ENCODE measurements around the gene MRAP2.
"Not testable (repeated sequence)": the region's sequence is repeated elsewhere in the genome, so short reads cannot be mapped to it uniquely, and the experiment has no call there.

Gene MRAP2

DNA sequence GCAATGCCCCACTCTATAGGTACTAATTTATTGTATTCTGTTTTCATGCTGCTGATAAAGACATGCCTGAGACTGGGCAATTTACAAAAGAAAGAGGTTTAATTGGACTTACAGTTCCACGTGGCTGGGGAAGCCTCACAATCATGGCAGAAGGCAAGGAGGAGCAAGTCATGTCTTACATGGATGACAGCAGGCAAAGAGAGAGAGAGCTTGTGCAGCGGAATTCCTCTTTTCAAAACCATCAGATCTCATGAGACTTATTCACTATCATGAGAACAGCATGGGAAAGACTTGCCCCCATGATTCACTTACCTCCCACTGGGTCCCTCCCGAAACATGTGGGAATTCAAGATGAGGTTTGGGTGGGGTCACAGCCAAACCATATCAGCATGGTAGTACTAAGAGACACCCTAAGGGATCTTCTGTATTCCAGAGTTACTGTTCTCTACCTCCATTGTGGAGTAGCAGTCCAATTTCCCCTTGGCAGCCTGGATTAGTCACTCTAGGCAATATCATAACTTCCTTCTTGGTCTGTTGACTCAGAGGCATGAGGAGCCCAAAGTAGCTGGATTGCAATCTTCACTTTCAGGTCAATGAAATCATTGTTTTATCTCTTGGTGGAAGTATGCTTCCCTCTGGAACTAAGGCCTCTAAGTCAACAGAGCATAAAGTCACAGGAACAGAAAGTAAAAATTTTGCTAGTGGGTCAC, 71.8 kb downstream of the MRAP2 start:
- H3K4me1 Mint-ChIP-seq (ENCODE audit: low read depth); H3K36me3 Mint-ChIP-seq (ENCODE audit: low read depth); H3K9me3 Mint-ChIP-seq; H3K4me3 Mint-ChIP-seq; DNase-seq (ENCODE audit: low spot score); H3K27me3 Mint-ChIP-seq (ENCODE audit: low read depth); H3K27ac Mint-ChIP-seq: not testable (repeated sequence)

DNA sequence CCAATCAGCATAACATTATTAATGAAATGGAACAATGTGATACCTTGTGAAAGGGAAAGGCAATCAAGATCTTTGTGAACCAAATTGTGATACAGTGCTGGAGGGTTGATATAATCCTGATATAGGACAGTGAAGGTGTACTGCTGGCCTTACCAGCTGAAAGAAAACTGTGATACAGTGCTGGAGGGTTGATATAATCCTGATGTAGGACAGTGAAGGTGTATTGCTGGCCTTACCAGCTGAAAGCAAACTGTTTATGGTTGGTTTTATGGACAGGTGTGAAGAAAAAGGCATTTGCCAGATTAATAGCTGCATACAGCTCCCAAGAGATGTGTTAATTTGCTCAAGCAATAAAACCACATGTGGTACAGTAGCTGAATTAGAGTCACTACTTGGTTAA, 73.9 kb downstream of the MRAP2 start:
- Mint-ChIP-seq H3K27ac (no peak overlapping the region), H3K4me3 (no peak overlapping the region), H3K9me3 (no peaks in the 10 kb centered on the region), H3K36me3 (ENCODE audit: low read depth) (no peaks in the 10 kb centered on the region), H3K4me1 (ENCODE audit: low read depth) (no peaks in the 10 kb centered on the region), H3K27me3 (ENCODE audit: low read depth) (peaks cover 2% of the 10 kb centered on the region)
- no peak for DNase-seq (ENCODE audit: low spot score)

DNA sequence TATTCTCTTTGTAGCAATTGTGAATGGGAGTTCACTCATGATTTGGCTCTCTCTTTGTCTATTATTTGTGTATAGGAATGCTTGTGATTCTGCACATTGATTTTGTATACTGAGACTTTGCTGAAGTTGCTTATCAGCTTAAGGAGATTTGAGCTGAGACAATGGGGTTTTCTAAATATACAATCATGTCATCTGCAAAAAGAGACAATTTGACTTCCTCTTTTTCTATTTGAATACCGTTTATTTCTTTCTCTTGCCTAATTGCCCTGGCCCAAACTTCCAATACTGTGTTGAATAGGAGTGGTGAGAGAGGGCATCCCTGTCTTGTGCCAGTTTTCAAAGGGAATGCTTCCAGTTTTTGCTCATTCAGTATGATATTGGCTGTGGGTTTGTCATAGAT, 77.8 kb downstream of the MRAP2 start:
- not testable (repeated sequence) for H3K27me3 Mint-ChIP-seq (ENCODE audit: low read depth); DNase-seq (ENCODE audit: low spot score); H3K36me3 Mint-ChIP-seq (ENCODE audit: low read depth); H3K4me3 Mint-ChIP-seq; H3K9me3 Mint-ChIP-seq; H3K4me1 Mint-ChIP-seq (ENCODE audit: low read depth); H3K27ac Mint-ChIP-seq

DNA sequence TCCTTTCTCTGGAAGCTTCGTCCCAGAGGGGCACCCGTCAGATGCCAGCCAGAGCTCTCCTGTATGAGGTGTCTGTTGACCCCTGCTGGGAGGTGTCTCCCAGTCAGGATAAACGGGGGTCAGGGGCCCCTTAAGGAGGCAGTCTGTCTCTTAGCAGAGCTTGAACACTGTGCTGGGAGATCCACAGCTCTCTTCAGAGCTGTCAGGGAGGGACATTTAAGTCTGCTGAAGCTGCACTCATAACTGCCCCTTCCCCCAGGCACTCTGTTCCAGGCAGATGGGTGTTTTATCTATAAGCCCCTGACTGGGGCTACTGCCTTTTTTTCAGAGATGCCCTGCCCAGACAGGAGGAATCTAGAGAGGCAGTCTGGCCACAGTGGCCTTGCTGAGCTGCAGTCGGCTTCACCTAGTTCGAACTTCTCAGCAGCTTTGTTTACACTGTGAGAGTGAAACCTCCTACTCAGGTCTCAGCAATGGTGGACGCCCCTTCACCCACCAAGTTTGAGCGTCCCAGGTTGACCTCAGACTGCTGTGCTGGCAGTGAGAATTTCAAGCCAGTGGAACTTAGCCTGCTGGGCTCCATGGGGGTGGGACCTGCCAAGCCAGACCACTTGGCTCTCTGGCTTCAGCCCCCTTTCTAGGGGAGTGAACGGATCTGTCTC, 81.5 kb downstream of the MRAP2 start:
- H3K4me3 Mint-ChIP-seq; H3K27me3 Mint-ChIP-seq (ENCODE audit: low read depth); H3K4me1 Mint-ChIP-seq (ENCODE audit: low read depth); H3K27ac Mint-ChIP-seq; DNase-seq (ENCODE audit: low spot score); H3K36me3 Mint-ChIP-seq (ENCODE audit: low read depth); H3K9me3 Mint-ChIP-seq: not testable (repeated sequence)

DNA sequence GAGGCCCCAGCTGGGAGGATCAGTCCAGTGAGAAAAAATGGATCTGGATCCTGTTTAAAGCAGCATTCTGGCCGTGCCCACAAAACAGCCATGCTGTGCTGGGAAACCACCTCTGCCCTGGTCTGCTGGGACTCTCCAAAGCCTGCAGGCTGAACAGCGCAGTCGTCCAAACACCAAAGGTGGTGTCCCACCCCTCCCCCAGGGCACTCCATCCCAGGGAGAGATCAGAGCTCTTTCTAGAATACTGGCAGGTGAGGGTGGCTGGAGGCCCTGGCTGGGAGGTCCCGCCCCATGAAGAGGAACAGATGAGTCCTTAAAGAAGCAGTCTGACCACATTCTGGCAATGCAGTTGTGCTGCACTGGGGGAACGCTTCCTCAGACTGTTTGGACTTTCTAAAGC, 84.6 kb downstream of the MRAP2 start:
- H3K4me3 Mint-ChIP-seq, result no peak overlapping the region
- no peaks in the 10 kb centered on the region for H3K27me3 Mint-ChIP-seq (ENCODE audit: low read depth)
- no peak for DNase-seq (ENCODE audit: low spot score)
- H3K27ac Mint-ChIP-seq, result no peak overlapping the region
- H3K4me1 Mint-ChIP-seq (ENCODE audit: low read depth), result no peaks in the 10 kb centered on the region
- H3K9me3 Mint-ChIP-seq, result peaks cover 7% of the 10 kb centered on the region
- H3K36me3 Mint-ChIP-seq (ENCODE audit: low read depth), result no peaks in the 10 kb centered on the region

DNA sequence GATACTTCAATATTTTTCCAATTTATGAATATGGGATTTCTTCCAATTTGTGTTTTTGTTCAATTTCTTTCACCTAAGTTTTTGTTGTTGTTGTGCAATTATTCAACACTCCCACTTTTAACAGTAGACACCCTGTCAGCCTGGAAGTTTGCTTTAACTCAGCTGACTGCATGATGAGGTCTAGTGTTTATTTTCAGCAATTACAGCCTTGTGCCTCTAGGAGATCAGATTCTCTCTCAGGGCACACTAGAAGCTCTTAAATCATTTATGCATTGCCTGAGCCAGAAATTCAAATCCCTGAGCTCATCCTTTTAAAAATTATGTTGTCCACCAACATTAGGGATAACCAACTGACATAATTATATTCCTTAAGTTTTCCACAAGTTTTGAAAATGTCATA, 85.7 kb downstream of the MRAP2 start:
- H3K9me3 Mint-ChIP-seq, result peaks cover 7% of the 10 kb centered on the region
- H3K27me3 Mint-ChIP-seq (ENCODE audit: low read depth), result no peaks in the 10 kb centered on the region
- no peak overlapping the region for H3K27ac Mint-ChIP-seq
- no peak overlapping the region for H3K4me3 Mint-ChIP-seq
- no peaks in the 10 kb centered on the region for H3K4me1 Mint-ChIP-seq (ENCODE audit: low read depth)
- H3K36me3 Mint-ChIP-seq (ENCODE audit: low read depth), result no peaks in the 10 kb centered on the region
- no peak for DNase-seq (ENCODE audit: low spot score)

DNA sequence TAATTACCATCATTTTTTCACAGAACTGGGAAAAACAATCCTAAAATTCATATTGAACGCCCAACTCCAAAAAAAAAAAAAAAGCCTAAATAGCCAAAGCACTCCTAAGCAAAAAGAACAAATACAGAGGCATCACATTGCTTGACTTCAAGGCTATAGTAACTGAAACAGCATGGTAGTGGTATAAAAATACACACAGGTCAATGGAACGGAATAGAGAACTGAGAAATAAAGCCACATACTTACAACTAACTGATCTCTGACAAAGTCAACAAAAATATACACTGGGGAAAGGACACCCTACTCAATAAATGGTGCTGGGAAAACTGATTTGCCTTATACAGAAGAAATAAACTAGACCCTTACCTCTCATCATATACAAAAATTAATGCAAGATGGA, 89.6 kb downstream of the MRAP2 start:
- no peak for DNase-seq (ENCODE audit: low spot score)

DNA sequence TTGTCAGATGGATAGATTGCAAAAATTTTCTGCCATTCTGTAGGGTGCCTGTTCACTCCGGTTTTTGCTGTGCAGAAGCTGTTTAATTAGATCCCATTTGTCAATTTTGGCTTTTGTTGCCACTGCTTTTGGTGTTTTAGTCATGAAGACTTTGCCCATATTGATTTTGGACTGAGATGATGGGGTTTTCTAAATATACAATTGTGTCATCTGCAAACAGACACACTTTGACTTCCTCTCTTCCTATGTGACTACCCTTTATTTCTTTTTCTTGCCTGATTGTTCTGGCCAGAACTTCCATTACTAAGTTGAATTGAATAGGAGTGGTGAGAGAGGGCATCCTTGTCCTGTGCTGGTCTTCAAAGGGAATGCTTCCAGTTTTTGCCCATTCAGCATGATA, 96.0 kb downstream of the MRAP2 start:
- H3K36me3 Mint-ChIP-seq (ENCODE audit: low read depth); DNase-seq (ENCODE audit: low spot score); H3K9me3 Mint-ChIP-seq; H3K4me3 Mint-ChIP-seq; H3K4me1 Mint-ChIP-seq (ENCODE audit: low read depth); H3K27me3 Mint-ChIP-seq (ENCODE audit: low read depth); H3K27ac Mint-ChIP-seq: not testable (repeated sequence)

More for the DNA sequence above, 89.6 kb downstream of the MRAP2 start:
- no peaks in the 10 kb centered on the region for H3K27me3 Mint-ChIP-seq (ENCODE audit: low read depth)
- peaks cover 1% of the 10 kb centered on the region for H3K36me3 Mint-ChIP-seq (ENCODE audit: low read depth)
- H3K4me3 Mint-ChIP-seq, result no peak overlapping the region
- H3K4me1 Mint-ChIP-seq (ENCODE audit: low read depth), result no peaks in the 10 kb centered on the region
- no peak overlapping the region for H3K27ac Mint-ChIP-seq
- no peaks in the 10 kb centered on the region for H3K9me3 Mint-ChIP-seq

DNA sequence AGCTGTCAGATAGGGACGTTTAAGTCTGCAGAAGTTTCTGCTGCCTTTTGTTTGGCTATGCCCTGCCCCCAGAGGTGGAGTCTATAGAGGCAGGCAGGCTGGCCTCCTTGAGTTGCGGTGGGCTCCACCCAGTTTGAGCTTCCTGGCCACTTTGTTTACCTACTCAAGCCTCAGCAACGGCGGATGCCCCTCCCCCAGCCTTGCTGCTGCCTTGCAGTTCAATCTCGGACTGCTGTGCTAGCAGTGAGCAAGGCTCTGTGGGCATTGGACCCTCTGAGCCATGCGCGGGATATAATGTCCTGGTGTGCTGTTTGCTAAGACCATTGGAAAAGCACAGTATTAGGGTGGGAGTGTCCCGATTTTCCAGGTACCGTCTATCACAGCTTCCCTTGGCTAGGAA, 99.8 kb downstream of the MRAP2 start:
- H3K27ac Mint-ChIP-seq; H3K36me3 Mint-ChIP-seq (ENCODE audit: low read depth): not testable (repeated sequence)

DNA sequence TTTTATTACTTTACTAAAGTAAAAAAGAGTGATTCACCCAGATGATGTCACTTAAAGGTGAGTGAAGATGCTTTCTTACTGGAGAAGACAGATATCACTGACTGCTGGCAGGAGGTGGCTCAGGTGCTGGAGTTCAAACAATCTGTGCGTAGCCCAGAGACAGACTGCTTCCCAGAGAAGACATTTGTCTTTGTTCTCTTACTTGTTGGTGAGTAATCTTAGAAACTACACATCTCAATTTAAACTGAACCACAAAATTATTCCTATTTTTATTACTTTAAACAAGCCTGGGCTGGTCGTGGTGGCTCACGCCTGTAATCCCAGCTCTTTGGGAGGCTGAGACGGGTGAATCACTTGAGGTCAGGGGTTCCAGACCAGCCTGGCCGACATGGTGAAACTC, 101.7 kb downstream of the MRAP2 start:
- peaks cover 3% of the 10 kb centered on the region for H3K9me3 Mint-ChIP-seq
- H3K4me1 Mint-ChIP-seq (ENCODE audit: low read depth), result peaks cover 2% of the 10 kb centered on the region
- H3K27ac Mint-ChIP-seq, result no peak overlapping the region
- peaks cover 6% of the 10 kb centered on the region for H3K36me3 Mint-ChIP-seq (ENCODE audit: low read depth)
- DNase-seq (ENCODE audit: low spot score), result no peak
- no peak overlapping the region for H3K4me3 Mint-ChIP-seq
- no peaks in the 10 kb centered on the region for H3K27me3 Mint-ChIP-seq (ENCODE audit: low read depth)

More for the DNA sequence above, 99.8 kb downstream of the MRAP2 start:
- not testable (repeated sequence) for H3K4me1 Mint-ChIP-seq (ENCODE audit: low read depth); H3K4me3 Mint-ChIP-seq; H3K9me3 Mint-ChIP-seq; H3K27me3 Mint-ChIP-seq (ENCODE audit: low read depth); DNase-seq (ENCODE audit: low spot score)

DNA sequence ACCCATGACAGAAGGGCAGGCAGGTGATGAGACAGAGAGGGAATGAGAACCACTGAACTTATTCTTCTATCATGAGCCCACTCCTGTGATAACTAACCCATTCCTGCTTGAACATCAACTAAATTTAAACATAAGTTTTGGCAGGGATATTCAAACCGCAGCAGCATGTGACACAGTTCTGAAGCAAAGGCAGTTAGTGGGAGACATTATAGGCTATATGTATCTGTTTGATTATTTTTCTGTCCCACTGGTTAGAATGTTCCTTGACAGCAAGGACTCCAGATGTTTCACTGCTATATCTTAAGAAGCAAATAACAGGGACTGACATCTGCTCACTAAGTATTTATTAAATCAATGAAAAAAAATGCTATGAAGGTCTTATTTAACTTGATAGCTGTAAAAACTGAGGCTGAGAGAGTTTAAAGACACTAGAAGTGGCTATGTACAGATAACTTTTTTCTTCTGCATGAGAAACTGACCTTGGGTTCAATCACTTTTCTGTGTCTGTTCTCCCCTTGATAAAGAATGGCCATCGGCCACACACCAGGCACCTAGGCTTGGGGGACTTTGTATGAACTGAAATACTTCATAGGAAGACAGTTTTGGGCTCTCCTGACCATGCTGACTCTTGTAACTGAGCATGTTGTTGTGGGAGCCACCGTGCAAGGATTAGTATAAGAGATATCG, 102.9 kb downstream of the MRAP2 start:
- no peak for DNase-seq (ENCODE audit: low spot score)
- peaks cover 2% of the 10 kb centered on the region for H3K4me1 Mint-ChIP-seq (ENCODE audit: low read depth)
- no peaks in the 10 kb centered on the region for H3K27me3 Mint-ChIP-seq (ENCODE audit: low read depth)
- H3K36me3 Mint-ChIP-seq (ENCODE audit: low read depth), result peaks cover 6% of the 10 kb centered on the region
- H3K9me3 Mint-ChIP-seq, result peaks cover 3% of the 10 kb centered on the region
- no peak overlapping the region for H3K27ac Mint-ChIP-seq
- H3K4me3 Mint-ChIP-seq, result no peak overlapping the region

DNA sequence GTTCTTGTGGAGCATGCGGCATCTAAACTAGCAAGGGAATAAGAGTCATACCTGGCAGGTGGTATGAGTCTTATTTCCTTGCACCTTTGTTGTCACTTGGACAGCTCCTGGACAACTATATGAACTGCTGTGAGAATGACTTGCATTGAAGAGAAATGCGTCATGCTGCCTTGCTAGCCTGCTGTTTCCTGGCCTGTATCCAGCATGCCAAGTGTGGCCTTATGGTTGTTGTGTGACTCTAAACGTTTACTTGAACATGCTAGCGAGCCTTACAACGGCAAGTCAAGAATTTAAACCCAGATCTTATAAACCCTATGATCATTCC, 103.4 kb downstream of the MRAP2 start:
- Mint-ChIP-seq H3K36me3 (ENCODE audit: low read depth) (peaks cover 6% of the 10 kb centered on the region), H3K27me3 (ENCODE audit: low read depth) (no peaks in the 10 kb centered on the region), H3K27ac (no peak overlapping the region), H3K4me3 (no peak overlapping the region), H3K9me3 (peaks cover 3% of the 10 kb centered on the region), H3K4me1 (ENCODE audit: low read depth) (peaks cover 2% of the 10 kb centered on the region)
- no peak for DNase-seq (ENCODE audit: low spot score)

DNA sequence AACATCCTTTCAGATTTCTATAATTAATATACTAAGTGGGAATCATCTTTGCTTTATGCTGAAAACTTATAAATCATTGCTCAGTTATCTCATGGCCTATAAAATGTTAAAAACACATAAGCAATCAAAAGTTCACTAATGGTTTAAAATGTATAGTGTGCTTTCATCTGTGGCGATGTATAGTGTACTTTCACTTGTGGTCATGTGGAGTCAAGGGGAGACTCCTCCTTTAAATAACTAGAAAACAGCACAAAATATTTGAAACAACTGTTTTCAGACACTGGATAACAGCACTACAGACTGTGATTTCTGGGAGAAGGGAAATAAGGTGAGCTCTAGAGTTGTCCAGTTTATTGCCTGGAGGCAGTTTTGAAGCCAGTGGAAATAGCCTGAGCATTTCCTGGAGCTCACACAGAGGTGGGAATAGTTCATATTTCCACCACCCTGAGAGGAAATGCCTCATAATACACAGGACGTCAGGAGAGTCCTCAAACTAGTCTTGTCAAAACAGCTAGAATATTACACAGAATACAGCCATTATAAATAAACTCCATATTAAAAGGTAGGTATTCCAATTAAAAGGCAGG, 104.5 kb downstream of the MRAP2 start:
- H3K27me3 Mint-ChIP-seq (ENCODE audit: low read depth), result no peaks in the 10 kb centered on the region

DNA sequence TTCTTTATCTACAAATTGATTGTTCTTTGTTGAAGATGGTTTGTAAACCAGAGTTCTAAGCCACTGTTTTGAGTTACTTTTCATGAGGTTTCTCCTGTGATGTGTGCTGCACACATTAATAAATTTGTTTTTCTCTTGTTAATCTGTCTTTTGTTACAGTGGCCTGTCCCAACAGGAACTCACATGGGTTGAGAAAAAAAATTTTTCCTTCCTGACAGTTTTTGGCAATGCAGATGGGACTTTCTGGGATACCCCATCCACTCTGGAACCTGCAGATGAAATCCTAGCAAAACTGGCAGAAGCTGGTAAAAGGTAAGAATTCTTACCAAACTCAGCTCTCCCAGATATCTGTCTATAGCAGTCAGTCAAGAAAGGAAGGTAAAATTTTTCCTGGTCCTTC, 105.7 kb downstream of the MRAP2 start:
- H3K9me3 Mint-ChIP-seq, result no peaks in the 10 kb centered on the region
- no peak overlapping the region for H3K27ac Mint-ChIP-seq
- no peaks in the 10 kb centered on the region for H3K27me3 Mint-ChIP-seq (ENCODE audit: low read depth)
- H3K36me3 Mint-ChIP-seq (ENCODE audit: low read depth), result peaks cover 4% of the 10 kb centered on the region
- H3K4me3 Mint-ChIP-seq, result no peak overlapping the region
- peaks cover 2% of the 10 kb centered on the region for H3K4me1 Mint-ChIP-seq (ENCODE audit: low read depth)
- no peak for DNase-seq (ENCODE audit: low spot score)

More for the DNA sequence above, 104.5 kb downstream of the MRAP2 start:
- Mint-ChIP-seq H3K4me3 (no peak overlapping the region), H3K4me1 (ENCODE audit: low read depth) (peaks cover 2% of the 10 kb centered on the region), H3K9me3 (no peaks in the 10 kb centered on the region), H3K36me3 (ENCODE audit: low read depth) (peaks cover 4% of the 10 kb centered on the region), H3K27ac (no peak overlapping the region)
- DNase-seq (ENCODE audit: low spot score), result no peak
